Endometrial microvascular endothelial cells (primary cell): ENCODE measurements around the gene SKI. TPM values are rescaled to one million over a fixed set of nuclear protein-coding genes. Genes with fewer than 3 reads are reported as not detected.

ENCODE experiments used
- in situ Hi-C: cut with HindIII; loops from 2 replicates; pipeline ENCODE4 v1.10.0; 2017; ENCODE audit warnings: low sequenced_read_pairs, low pct_unique_long_range_greater_than_20kb; ENCODE audit errors: inconsistent ontology term
- total RNA-seq: library from RNA; depleted of rRNA; stranded (reverse); fragments of >200 nt; gene quantifications from one replicate; pipeline ENCODE4 v1.2.3, GENCODE V29; 2015; ENCODE audit errors: inconsistent ontology term

SKI gene
- total RNA-seq, 1 donor from 2014 or later: 26.6 TPM

GRCh38 chr1:2192031-2192995, 35.8 kb upstream of the SKI start:
- in situ Hi-C loops: loop anchor here (10.0 kb wide), 2 partner anchors 112 to 202 kb away; partner anchors contain the start of genes MORN1 and RER1

GRCh38 chr1:2193514-2194281, 34.4 kb upstream of the SKI start:
- in situ Hi-C loops: loop anchor here (10.0 kb wide), 2 partner anchors 111 to 201 kb away; partner anchors contain the start of genes MORN1 and RER1

GRCh38 chr1:2194319-2194897, 33.7 kb upstream of the SKI start, which contains the start of gene FAAP20:
Gene FAAP20 (minus strand): TSS chr1:2194772. CDS start chr1:2194749, 23 bp downstream.
- in situ Hi-C loops: loop anchor here (10.0 kb wide), 2 partner anchors 110 to 200 kb away; partner anchors contain the start of genes MORN1 and RER1

GRCh38 chr1:2194898-2195673, 33.0 kb upstream of the SKI start:
- in situ Hi-C loops: loop anchor here (10.0 kb wide), 2 partner anchors 110 to 200 kb away; partner anchors contain the start of genes MORN1 and RER1

GRCh38 chr1:2195785-2196184, 32.3 kb upstream of the SKI start:
- in situ Hi-C loops: loop anchor here (10.0 kb wide), 2 partner anchors 109 to 199 kb away; partner anchors contain the start of genes MORN1 and RER1

- in situ Hi-C loops: loop anchor here (10.0 kb wide), 2 partner anchors 108 to 198 kb away; partner anchors contain the start of genes MORN1 and RER1
These were observed 31.0 kb upstream of the SKI start for GRCh38 chr1:2196901-2197638.

GRCh38 chr1:2197707-2198165, 30.4 kb upstream of the SKI start:
- in situ Hi-C loops: loop anchor here (10.0 kb wide), 2 partner anchors 107 to 197 kb away; partner anchors contain the start of genes MORN1 and RER1

GRCh38 chr1:2198571-2198970, 29.5 kb upstream of the SKI start:
- in situ Hi-C loops: loop anchor here (10.0 kb wide), 2 partner anchors 106 to 196 kb away; partner anchors contain the start of genes MORN1 and RER1

GRCh38 chr1:2199042-2199810, 28.9 kb upstream of the SKI start:
- in situ Hi-C loops: loop anchor here (10.0 kb wide), 2 partner anchors 106 to 196 kb away; partner anchors contain the start of genes MORN1 and RER1

- in situ Hi-C loops: no loop called here
These were observed 27.7 kb upstream of the SKI start for GRCh38 chr1:2200308-2200943.

- in situ Hi-C loops: no loop called here
These were observed 27.1 kb upstream of the SKI start for GRCh38 chr1:2201062-2201461.

- in situ Hi-C loops: no loop called here
These were observed 26.0 kb upstream of the SKI start for GRCh38 chr1:2202008-2202575.

- in situ Hi-C loops: no loop called here
These were observed 25.1 kb upstream of the SKI start for GRCh38 chr1:2202843-2203601.

- in situ Hi-C loops: no loop called here
These were observed 24.3 kb upstream of the SKI start for GRCh38 chr1:2203671-2204414.
